SK-N-SH (cell line): ENCODE data around the gene MYOG. TPM values are rescaled to one million over a fixed set of nuclear protein-coding genes. Genes with fewer than 3 reads are reported as not detected.

Experiments
- CTCF ChIA-PET: fragments of 300-600, 350-600 bp; formaldehyde crosslinking; extraction: SDS; loops from one replicate; lab custom pipeline; 2021; lab: Yijun Ruan, JAX
- POLR2A ChIA-PET: fragments of 350-600 bp; sonication (Branson Sonifier 250); formaldehyde crosslinking; extraction: SDS; loops from one replicate; lab custom pipeline; 2020; ENCODE audit warnings: antibody characterized with exemption, inconsistent platforms; lab: Yijun Ruan, JAX
- DNase-seq: peaks from one replicate; pipeline ENCODE4 v3.0.0; 2012
- H2AFZ ChIP-seq: fragments of 200-600 bp; sonication (generic); 2 replicates; pipeline ENCODE4 v1.8.1; 2016; ENCODE audit warnings: antibody characterized with exemption, mild to moderate bottlenecking, low read depth
- H3F3A ChIP-seq: fragments of 200-600 bp; sonication (generic); replicated peaks from 2 replicates; pipeline ENCODE3; 2016; ENCODE audit warnings: antibody characterized with exemption, mild to moderate bottlenecking; ENCODE audit not compliant: insufficient read depth
- H3K27ac ChIP-seq, 2 experiments: fragments of 200-500 bp in 1 of 2; fragments of 200-600 bp in 1 of 2; sonication (Bioruptor generic) in 1 of 2; sonication (generic), shearing (Covaris generic) in 1 of 2; 2 replicates each; pipeline versions ENCODE4 v1.5.1 to v1.6.1; 2014 to 2016; ENCODE audit warnings: low read depth in 2 of 2, inconsistent platforms in 1 of 2, low read length in 1 of 2, mild to moderate bottlenecking in 1 of 2, mixed read lengths in 1 of 2
- H3K27me3 ChIP-seq: fragments of 200-600 bp; sonication (generic), shearing (Covaris generic); 2 replicates; pipeline ENCODE4 v1.6.1; 2016; ENCODE audit warnings: mixed run types; ENCODE audit not compliant: insufficient read depth
- H3K36me3 ChIP-seq, 2 experiments: fragments of 200-500 bp in 1 of 2; fragments of 200-600 bp in 1 of 2; sonication (Bioruptor generic) in 1 of 2; sonication (generic) in 1 of 2; replicated peaks in 1 of 2; 2 replicates each; pipeline versions ENCODE3 to v1.5.1; 2014 to 2016; ENCODE audit warnings: low read length in 1 of 2, mild to moderate bottlenecking in 1 of 2; ENCODE audit not compliant: insufficient read depth in 2 of 2, control insufficient read depth in 1 of 2
- H3K4me1 ChIP-seq, 2 experiments: fragments of 200-500 bp in 1 of 2; fragments of 200-600 bp in 1 of 2; sonication (Bioruptor generic) in 1 of 2; sonication (generic), shearing (Covaris generic) in 1 of 2; 2 replicates each; pipeline versions ENCODE4 v1.5.1 to v1.6.1; 2014 to 2016; ENCODE audit warnings: low read depth in 1 of 2, low read length in 1 of 2, mixed run types in 1 of 2; ENCODE audit not compliant: insufficient read depth in 2 of 2, control insufficient read depth in 1 of 2
- H3K4me2 ChIP-seq: fragments of 200-600 bp; sonication (generic), shearing (Covaris generic); 2 replicates; pipeline ENCODE4 v1.6.1; 2017; ENCODE audit warnings: mixed run types
- H3K4me3 ChIP-seq, 2 experiments: fragments of 200-500 bp in 1 of 2; fragments of 200-600 bp in 1 of 2; sonication (Bioruptor generic) in 1 of 2; sonication (generic), shearing (Covaris generic) in 1 of 2; 2 replicates each; pipeline versions ENCODE4 v1.5.1 to v1.8.1; 2014 to 2016; ENCODE audit warnings: low read depth in 2 of 2, inconsistent platforms in 1 of 2, low read length in 1 of 2, mild to moderate bottlenecking in 1 of 2, mixed read lengths in 1 of 2, moderate library complexity in 1 of 2
- H3K79me2 ChIP-seq: fragments of 200-600 bp; sonication (generic); 2 replicates; pipeline ENCODE4 v1.8.1; 2017; ENCODE audit warnings: mild to moderate bottlenecking; ENCODE audit not compliant: insufficient read depth
- H3K9ac ChIP-seq: fragments of 200-600 bp; sonication (generic); 2 replicates; pipeline ENCODE4 v1.6.1; 2017; ENCODE audit warnings: mixed run types
- H3K9me2 ChIP-seq: fragments of 200-600 bp; sonication (generic); 2 replicates; pipeline ENCODE4 v1.6.1; 2017; ENCODE audit warnings: mixed run types
- H3K9me3 ChIP-seq: fragments of 200-600 bp; sonication (generic); 2 replicates; pipeline ENCODE4 v1.6.1; 2017; ENCODE audit warnings: mixed run types, mild to moderate bottlenecking, moderate library complexity
- H4K20me1 ChIP-seq: fragments of 200-600 bp; sonication (generic); 2 replicates; pipeline ENCODE4 v1.6.1; 2017; ENCODE audit warnings: mild to moderate bottlenecking, mixed run types; ENCODE audit not compliant: insufficient read depth
- CHD2 ChIP-seq: fragments of 150-350 bp; IDR thresholded peaks from 2 replicates; pipeline ENCODE4 v1.6.1; 2018; ENCODE audit warnings: low read length; ENCODE audit not compliant: partially characterized antibody
- CTCF ChIP-seq: fragments of 200-600 bp; sonication (generic); IDR thresholded peaks from 2 replicates; pipeline ENCODE4 v1.6.1; 2017; ENCODE audit warnings: antibody characterized with exemption, mild to moderate bottlenecking, moderate library complexity
- EP300 ChIP-seq, 2 experiments: IDR thresholded peaks; 2 replicates each; pipeline versions ENCODE4 v1.4.0 to v1.6.1; 2012; ENCODE audit warnings: borderline replicate concordance in 1 of 2, low read depth in 1 of 2, low read length in 1 of 2
- EZH2phosphoT487 ChIP-seq: fragments of 200-600 bp; sonication (generic); IDR thresholded peaks from 2 replicates; pipeline ENCODE4 v1.6.1; 2017; ENCODE audit warnings: low read depth, mixed run types, mild to moderate bottlenecking, antibody characterized with exemption, moderate library complexity, borderline replicate concordance
- FOXJ3 ChIP-seq: sonication (generic); formaldehyde crosslinking; IDR thresholded peaks from 2 replicates; pipeline ENCODE4 v1.5.1; 2020; ENCODE audit warnings: mild to moderate bottlenecking, missing genetic modification reagents
- JUND ChIP-seq: IDR thresholded peaks from 2 replicates; pipeline ENCODE4 v1.4.0; 2012
- MXI1 ChIP-seq: IDR thresholded peaks from 2 replicates; pipeline ENCODE4 v1.6.1; 2012; ENCODE audit warnings: mild to moderate bottlenecking, low read depth, low read length, improper control_type of control experiment
- NFIC ChIP-seq: IDR thresholded peaks from 2 replicates; pipeline ENCODE4 v1.4.0; 2012; ENCODE audit warnings: borderline replicate concordance
- NRF1 ChIP-seq: IDR thresholded peaks from 2 replicates; pipeline ENCODE4 v1.6.1; 2012; ENCODE audit warnings: low read depth, mild to moderate bottlenecking, low read length
- RCOR1 ChIP-seq: fragments of 150-350 bp; IDR thresholded peaks from 2 replicates; pipeline ENCODE4 v1.6.1; 2017; ENCODE audit warnings: antibody characterized with exemption, low read length
- SMC3 ChIP-seq: IDR thresholded peaks from 2 replicates; pipeline ENCODE4 v1.6.1; 2012; ENCODE audit warnings: low read depth, low read length, improper control_type of control experiment
- TAF1 ChIP-seq: IDR thresholded peaks from 2 replicates; pipeline ENCODE4 v1.6.1; 2012; ENCODE audit warnings: low read depth, mild to moderate bottlenecking, low read length, moderate library complexity, borderline replicate concordance
- USF2 ChIP-seq: fragments of 150-350 bp; IDR thresholded peaks from 2 replicates; pipeline ENCODE4 v1.6.1; 2017; ENCODE audit warnings: antibody characterized with exemption, low read length, low read depth, borderline replicate concordance
- WGBS: methylation state at CpG from one replicate; pipeline ENCODE4 v1.1.6; 2017; ENCODE audit warnings: low lambda C conversion rate; 5-methylcytosine and 5-hydroxymethylcytosine counted together
- polyA plus RNA-seq, 3 experiments: library from polyadenylated mRNA; depleted of rRNA; stranded (reverse); fragments of >200 nt; gene quantifications; 2 replicates each; pipeline ENCODE4 v1.2.3, GENCODE V29; 2012
- TF ChIP-seq, protein P1 (sequence below): IDR thresholded peaks from 2 replicates; pipeline ENCODE4; 2012
- TF ChIP-seq, protein P2 (sequence below): IDR thresholded peaks from 2 replicates; pipeline ENCODE4 v1.6.1; 2012; ENCODE audit warnings: mild to moderate bottlenecking, low read depth, low read length, moderate library complexity

Gene MYOG
- polyA plus RNA-seq, 1 of the 3 experiments (the other 2 are of a cell fraction) = not detected

DNA sequence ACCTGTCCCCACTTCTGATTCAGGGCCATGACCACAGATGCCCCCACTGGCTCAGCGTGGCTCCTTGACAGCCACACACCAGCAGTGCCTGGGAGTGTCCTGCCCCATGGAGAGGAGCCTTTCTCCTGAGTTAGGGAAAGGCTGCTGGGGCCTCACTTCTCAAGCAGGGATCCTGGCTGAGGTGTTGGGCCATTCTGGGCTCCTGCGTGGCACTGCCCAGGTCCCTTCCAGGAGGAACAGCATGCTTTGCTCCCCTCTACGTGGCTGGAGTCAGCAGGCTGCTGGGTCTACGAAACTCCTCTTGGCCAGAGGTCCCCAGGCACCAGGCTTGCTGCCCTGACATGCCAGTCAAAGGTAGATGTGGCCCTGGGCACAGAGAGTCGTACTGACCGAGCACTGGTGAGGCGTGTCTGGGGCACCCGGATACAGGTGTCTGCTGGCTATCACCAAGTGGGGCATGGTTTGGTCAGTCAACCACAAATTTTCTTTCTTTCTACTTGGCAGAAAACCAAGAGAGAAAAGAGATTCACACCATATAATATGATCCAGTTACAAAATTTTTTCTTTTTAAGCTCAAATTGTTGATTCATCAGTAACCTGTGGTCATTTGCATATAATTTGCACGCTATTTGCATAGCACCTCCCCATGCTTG lies 45.9 kb upstream of the MYOG start:
- ChIA-PET CTCF (interaction anchor here (0.8 to 26.1 kb wide), 11 partner anchors 10 to 356 kb away, joined by 3 to 396 read pairs (median 18); no protein-coding TSS in a partner anchor), POLR2A (no interaction called here)
- Histone ChIP-seq H3K27me3 (no peaks in the 10 kb centered on the region), H3K4me3 (no peak overlapping the region), H3F3A (peaks cover 5% of the 10 kb centered on the region), H3K36me3 (no peaks in the 10 kb centered on the region)
- TF ChIP-seq CHD2 (no peak), NFIC (no peak), USF2 (no peak), FOXJ3 (CRISPR knock-in tag) (no peak), CTCF (no peak), NRF1 (no peak), EZH2phosphoT487 (no peak), MXI1 (no peak), TAF1 (no peak), JUND (no peak), RCOR1 (no peak), SMC3 (no peak), EP300 (IDR thresholded peaks at IDR 0.05; ENCODE audit: borderline replicate concordance in 1 of 2, low read depth in 1 of 2, low read length in 1 of 2) (no peak)
- TF ChIP-seq, protein P1, sequence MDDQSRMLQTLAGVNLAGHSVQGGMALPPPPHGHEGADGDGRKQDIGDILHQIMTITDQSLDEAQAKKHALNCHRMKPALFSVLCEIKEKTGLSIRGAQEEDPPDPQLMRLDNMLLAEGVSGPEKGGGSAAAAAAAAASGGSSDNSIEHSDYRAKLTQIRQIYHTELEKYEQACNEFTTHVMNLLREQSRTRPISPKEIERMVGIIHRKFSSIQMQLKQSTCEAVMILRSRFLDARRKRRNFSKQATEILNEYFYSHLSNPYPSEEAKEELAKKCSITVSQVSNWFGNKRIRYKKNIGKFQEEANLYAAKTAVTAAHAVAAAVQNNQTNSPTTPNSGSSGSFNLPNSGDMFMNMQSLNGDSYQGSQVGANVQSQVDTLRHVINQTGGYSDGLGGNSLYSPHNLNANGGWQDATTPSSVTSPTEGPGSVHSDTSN = no peak
- TF ChIP-seq, protein P2, sequence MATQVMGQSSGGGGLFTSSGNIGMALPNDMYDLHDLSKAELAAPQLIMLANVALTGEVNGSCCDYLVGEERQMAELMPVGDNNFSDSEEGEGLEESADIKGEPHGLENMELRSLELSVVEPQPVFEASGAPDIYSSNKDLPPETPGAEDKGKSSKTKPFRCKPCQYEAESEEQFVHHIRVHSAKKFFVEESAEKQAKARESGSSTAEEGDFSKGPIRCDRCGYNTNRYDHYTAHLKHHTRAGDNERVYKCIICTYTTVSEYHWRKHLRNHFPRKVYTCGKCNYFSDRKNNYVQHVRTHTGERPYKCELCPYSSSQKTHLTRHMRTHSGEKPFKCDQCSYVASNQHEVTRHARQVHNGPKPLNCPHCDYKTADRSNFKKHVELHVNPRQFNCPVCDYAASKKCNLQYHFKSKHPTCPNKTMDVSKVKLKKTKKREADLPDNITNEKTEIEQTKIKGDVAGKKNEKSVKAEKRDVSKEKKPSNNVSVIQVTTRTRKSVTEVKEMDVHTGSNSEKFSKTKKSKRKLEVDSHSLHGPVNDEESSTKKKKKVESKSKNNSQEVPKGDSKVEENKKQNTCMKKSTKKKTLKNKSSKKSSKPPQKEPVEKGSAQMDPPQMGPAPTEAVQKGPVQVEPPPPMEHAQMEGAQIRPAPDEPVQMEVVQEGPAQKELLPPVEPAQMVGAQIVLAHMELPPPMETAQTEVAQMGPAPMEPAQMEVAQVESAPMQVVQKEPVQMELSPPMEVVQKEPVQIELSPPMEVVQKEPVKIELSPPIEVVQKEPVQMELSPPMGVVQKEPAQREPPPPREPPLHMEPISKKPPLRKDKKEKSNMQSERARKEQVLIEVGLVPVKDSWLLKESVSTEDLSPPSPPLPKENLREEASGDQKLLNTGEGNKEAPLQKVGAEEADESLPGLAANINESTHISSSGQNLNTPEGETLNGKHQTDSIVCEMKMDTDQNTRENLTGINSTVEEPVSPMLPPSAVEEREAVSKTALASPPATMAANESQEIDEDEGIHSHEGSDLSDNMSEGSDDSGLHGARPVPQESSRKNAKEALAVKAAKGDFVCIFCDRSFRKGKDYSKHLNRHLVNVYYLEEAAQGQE = no peak
- TF ChIP-seq, all 33 proteins: peak for 0
- H3K9me2 ChIP-seq = no peaks in the 10 kb centered on the region
- 85% methylated on average over 1 of the region's 9 CpGs for WGBS
- H3K4me2 ChIP-seq = no peak overlapping the region
- H3K4me1 ChIP-seq = peaks cover 10 to 61% of the 10 kb centered on the region in 2 experiments; a peak in 2 of 4 replicates
- DNase-seq = no peak
- no peaks in the 10 kb centered on the region for H3K79me2 ChIP-seq
- H4K20me1 ChIP-seq = no peaks in the 10 kb centered on the region
- H3K9me3 ChIP-seq = no peaks in the 10 kb centered on the region
- H2AFZ ChIP-seq = no peak overlapping the region
- no peak overlapping the region for H3K27ac ChIP-seq
- no peak overlapping the region for H3K9ac ChIP-seq
